HG03108 (cell line): ENCODE results near the gene CHST10.
"Not testable (repeated sequence)": the region's sequence is repeated elsewhere in the genome, so short reads cannot be mapped to it uniquely, and the experiment has no call there.

Experiments used
- ATAC-seq: cut with Tn5 transposase; IDR thresholded peaks from one replicate; pipeline ENCODE4 v1.9.1; 2021; ENCODE audit warnings: moderate library complexity; ENCODE audit not compliant: unreplicated experiment

CHST10 gene, protein sequence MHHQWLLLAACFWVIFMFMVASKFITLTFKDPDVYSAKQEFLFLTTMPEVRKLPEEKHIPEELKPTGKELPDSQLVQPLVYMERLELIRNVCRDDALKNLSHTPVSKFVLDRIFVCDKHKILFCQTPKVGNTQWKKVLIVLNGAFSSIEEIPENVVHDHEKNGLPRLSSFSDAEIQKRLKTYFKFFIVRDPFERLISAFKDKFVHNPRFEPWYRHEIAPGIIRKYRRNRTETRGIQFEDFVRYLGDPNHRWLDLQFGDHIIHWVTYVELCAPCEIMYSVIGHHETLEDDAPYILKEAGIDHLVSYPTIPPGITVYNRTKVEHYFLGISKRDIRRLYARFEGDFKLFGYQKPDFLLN

GRCh38 chr2:100416935-100417710 is at the start of gene CHST10:
TSS of gene CHST10 (minus strand) at chr2:100417668. CDS start at chr2:100406675, 10,993 bp downstream.
- ATAC-seq = peak; percentile 91

GRCh38 chr2:100460904-100461530 is 43.5 kb upstream of the CHST10 start:
- no peak for ATAC-seq

- ATAC-seq = not testable (repeated sequence)
Measured at GRCh38 chr2:100456357-100456756, 38.9 kb upstream of the CHST10 start.

DNA sequence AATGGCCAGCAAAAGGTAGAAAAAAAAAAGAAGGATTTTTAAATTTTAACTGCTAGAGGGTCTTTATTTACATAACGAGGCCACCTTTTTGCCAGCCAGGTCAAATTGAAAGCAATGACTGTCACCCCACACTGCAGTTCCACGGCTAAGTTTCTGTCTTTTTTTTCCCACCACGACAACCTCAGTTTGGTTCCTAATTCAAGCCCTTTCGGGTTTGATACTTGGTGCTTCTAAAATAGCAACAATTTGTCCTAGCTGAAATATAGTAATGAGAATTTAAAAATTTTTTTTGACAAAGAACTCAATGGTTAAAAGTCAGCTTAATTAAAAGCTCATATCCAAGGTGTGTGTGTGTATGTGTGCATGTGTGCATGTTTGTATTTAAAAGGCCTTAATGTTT is 36.4 kb upstream of the CHST10 start:
- no peak for ATAC-seq

DNA sequence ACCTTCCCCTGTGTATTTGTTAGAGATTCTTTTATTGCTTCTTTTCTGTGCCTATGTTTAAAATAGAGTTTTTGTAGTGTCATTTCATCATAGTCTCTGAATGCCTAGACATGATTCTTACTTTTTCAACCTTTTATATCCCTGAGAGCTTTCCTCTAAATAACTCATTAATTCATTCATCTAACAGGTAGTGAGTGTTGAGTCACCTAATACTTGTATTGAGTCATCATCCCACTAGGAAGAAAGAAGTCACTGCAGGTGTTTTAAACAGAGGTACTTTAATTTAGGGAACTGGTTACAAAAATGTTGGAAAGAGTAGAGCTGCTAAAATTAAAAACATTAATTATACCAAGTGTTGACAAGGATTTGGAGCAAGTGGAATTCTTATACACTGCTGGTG is 34.3 kb upstream of the CHST10 start:
- ATAC-seq = no peak

DNA sequence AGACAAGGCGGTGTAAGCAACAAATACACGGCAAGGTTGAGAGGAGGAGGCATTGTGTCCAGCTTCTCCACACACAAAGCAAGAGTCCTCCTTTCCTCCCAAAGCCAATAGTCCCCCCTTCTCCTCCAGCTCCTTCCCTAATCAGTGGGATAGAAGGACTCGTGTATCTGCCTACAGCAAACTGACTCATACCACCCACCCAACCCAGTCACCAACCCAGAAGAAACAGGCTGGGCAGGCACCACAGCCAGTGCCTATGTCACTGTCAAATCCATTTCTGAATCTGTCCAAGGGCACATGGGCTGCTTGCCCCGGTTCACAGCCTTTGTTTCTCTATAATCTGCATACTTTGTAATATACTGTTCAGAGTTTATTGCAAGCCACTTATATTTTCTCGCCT is 33.6 kb upstream of the CHST10 start:
- ATAC-seq = no peak

DNA sequence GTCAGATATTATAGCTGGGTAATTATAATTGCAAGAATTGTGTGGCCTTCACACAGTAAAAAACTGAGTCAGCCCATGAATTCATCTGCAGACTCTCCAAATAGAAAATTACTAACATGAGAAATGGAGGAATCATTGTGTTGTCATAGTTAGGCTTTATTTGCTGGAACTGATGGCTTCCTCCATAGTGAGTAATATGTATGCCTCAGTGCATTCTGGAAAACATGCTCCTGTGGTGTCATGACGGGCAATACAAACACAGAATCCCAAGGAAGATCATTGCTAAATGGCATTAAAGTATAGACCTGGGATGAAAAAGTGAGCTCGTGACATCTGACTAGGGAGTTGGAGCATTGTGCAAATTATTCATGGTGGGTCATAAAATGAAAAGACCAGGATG is 29.2 kb upstream of the CHST10 start:
- no peak for ATAC-seq

GRCh38 chr2:100437751-100438150 is 20.3 kb upstream of the CHST10 start:
- no peak for ATAC-seq

GRCh38 chr2:100429726-100430125 is 12.3 kb upstream of the CHST10 start:
- ATAC-seq = no peak

DNA sequence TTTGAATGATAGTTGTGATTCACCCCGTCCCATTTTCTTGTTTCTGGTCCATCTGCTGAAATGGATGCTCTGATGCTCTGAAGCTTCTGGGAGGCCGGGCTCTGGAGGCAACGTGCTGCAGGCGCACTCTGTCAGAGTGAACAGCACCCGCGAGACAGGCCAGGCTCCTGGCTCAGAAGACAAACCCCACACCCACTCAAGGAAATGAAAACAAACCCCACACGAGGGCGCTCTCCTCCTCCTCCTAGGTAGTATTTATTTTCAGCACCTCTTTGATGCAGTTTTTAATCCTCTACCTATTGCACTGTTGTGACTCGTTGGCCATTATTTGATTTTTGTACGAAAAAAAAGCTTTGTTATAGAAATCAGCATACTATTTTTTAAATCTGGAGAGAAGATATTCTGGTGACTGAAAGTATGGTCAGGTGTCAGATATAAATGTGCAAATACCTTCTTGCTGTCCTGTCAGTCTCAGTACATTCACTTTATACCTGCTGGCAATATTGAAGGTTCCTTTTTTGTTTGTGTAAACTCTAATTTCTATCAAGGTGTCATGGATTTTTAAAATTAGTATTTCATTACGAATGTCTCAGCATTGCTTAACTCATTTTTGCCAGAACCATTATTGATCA is 10.3 kb upstream of the CHST10 start:
- ATAC-seq = no peak

GRCh38 chr2:100427111-100427510 is 9.6 kb upstream of the CHST10 start:
- no peak for ATAC-seq

GRCh38 chr2:100426384-100426720 is 8.9 kb upstream of the CHST10 start:
- no peak for ATAC-seq

GRCh38 chr2:100425573-100426383 is 8.3 kb upstream of the CHST10 start:
- ATAC-seq = no peak

DNA sequence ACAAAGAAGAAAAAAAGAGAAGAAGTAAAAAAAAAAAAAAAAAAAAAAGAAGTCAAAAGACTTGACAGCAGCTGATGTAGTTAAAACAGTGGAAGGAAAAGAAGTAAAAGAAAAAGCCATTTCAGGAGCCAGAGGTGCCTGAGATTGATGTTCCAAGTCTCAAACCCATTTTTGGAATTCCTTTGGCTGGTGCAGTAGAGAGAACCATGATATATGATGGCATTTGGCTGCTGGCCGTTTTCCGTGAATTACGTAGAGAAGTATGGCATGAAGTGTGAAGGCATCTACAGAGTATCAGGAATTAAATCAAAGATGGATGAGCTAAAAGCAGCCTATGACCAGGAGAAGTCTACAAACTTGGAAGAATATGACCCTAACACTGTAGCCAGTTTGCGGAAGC is 7.6 kb upstream of the CHST10 start:
- no peak for ATAC-seq

DNA sequence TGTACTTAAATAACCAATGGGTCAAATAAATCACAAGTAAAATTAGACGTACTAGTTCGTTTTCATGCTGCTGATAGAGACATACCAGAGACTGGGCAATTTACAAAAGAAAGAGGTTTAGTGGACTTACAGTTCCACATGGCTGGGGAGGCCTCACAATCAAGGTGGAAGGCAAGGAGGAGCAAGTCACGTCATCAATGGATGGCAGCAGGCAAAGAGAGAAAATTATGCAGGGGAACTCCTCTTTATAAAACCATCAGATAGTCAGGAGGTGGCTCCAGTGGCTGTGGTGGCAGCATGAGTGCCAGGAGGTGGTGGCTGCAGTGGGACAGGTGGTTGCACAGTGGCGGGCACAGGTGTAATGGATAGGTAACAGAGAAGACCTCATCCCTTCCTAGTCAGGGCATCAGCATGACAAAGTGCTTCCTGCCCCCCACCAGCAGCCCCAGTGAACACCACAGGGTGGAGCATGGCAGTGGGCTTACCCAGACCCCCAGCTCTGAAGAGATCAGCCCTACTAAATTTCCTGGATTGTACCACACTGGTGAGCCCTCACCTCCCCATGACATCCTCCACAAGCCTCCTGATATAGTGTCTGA is 6.9 kb upstream of the CHST10 start:
- no peak for ATAC-seq

- ATAC-seq = no peak
Measured at GRCh38 chr2:100423631-100424030, 6.2 kb upstream of the CHST10 start.

GRCh38 chr2:100422320-100423055 is 5.0 kb upstream of the CHST10 start:
- no peak for ATAC-seq

GRCh38 chr2:100419915-100420314 is 2.4 kb upstream of the CHST10 start:
- no peak for ATAC-seq

DNA sequence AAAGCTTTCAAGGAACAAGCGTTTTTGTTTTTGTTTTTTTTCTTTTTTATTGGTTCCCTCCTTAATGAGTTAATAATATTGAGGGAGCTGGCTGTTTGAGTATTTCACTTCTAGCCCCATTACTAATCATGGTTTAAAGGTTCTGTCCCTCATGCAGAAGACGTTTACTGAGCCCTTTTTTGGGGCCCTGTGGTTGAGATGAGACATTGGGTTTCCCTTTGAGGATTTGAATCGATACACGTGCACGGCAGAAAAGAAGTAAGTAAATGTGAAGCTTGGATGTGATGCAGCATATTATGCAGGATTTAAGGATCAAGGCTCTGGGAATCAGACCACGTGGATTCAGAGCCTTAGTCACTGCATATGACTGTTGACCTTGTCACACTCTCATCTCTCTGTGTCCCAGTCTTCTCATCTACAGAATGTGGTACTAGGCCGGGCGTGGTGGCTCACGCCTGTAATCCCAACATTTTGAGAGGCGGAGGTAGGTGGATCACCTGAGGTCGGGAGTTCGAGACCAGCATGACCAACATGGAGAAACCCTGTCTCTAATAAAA is 1.0 kb upstream of the CHST10 start:
- ATAC-seq = no peak
